ENCODE data around the gene PRPSAP1. TPM values are rescaled to one million over a fixed set of nuclear protein-coding genes. Genes with fewer than 3 reads are reported as not detected.

Gene PRPSAP1
- total RNA-seq, 1 experiment from 2014 or later = 47.8 TPM

- no peaks in the 10 kb centered on the region for H3K27me3 ChIP-seq (ENCODE audit: low read length)
- no peak overlapping the region for H3K4me2 ChIP-seq (ENCODE audit: low read length)
- no peak for TF ChIP-seq EZH2 (IDR thresholded peaks at IDR 0.05; ENCODE audit: low read length, unreplicated experiment)
- no peak for TF ChIP-seq EZH2phosphoT487 (IDR thresholded peaks at IDR 0.05; ENCODE audit: borderline replicate concordance, low read length)
- no peak for TF ChIP-seq CTCF (conservative IDR thresholded peaks at IDR 0.05; ENCODE audit: low read depth, low read length)
- DNase-seq (no peak), ATAC-seq (no peak)
- BruUV-seq (replicated peaks) = no TSS peak
- no peaks in the 10 kb centered on the region for H3K79me2 ChIP-seq (ENCODE audit: low read length)
- peaks cover 13% of the 10 kb centered on the region for H3K4me1 ChIP-seq (ENCODE audit: insufficient read depth, low read length)
- H2AFZ ChIP-seq (ENCODE audit: low read length) = no peak overlapping the region
- CTCF ChIA-PET = interaction anchor here (0.5 to 0.7 kb wide), 2 partner anchors 11 to 193 kb away, joined by 6 to 9 read pairs; no protein-coding TSS in a partner anchor
- no peaks in the 10 kb centered on the region for H3F3A ChIP-seq (ENCODE audit: low read length, unreplicated experiment)
- POLR2A ChIA-PET (ENCODE audit: unreplicated experiment) = no interaction called here
- H3K9me3 ChIP-seq (ENCODE audit: low read length) = no peaks in the 10 kb centered on the region
- no peak overlapping the region for H3K4me3 ChIP-seq (ENCODE audit: low read length)
- no peaks in the 10 kb centered on the region for H3K36me3 ChIP-seq (ENCODE audit: low read depth, low read length)
- H3K27ac ChIP-seq (ENCODE audit: low read length) = no peak overlapping the region
- no peaks in the 10 kb centered on the region for H3K9me2 ChIP-seq (replicated peaks; ENCODE audit: low read length)
- no peaks in the 10 kb centered on the region for H4K20me1 ChIP-seq (ENCODE audit: low read length)
- H3K9ac ChIP-seq (ENCODE audit: low read length) = no peak overlapping the region
- intact Hi-C loops (cut with micrococcal nuclease) = no loop called here
Observed at GRCh38 chr17:76376318-76377133, 22.8 kb upstream of the PRPSAP1 start.

- Histone ChIP-seq H3K4me3 (ENCODE audit: low read length) (no peak overlapping the region), H3K9ac (ENCODE audit: low read length) (peak overlapping the region; percentile 34), H3K36me3 (ENCODE audit: low read depth, low read length) (no peaks in the 10 kb centered on the region), H3F3A (ENCODE audit: low read length, unreplicated experiment) (no peaks in the 10 kb centered on the region), H4K20me1 (ENCODE audit: low read length) (no peaks in the 10 kb centered on the region), H3K27me3 (ENCODE audit: low read length) (no peaks in the 10 kb centered on the region), H3K27ac (ENCODE audit: low read length) (peak overlapping the region; percentile 80), H3K4me1 (ENCODE audit: insufficient read depth, low read length) (peaks cover 28% of the 10 kb centered on the region), H3K9me3 (ENCODE audit: low read length) (no peaks in the 10 kb centered on the region), H3K4me2 (ENCODE audit: low read length) (no peak overlapping the region), H3K79me2 (ENCODE audit: low read length) (no peaks in the 10 kb centered on the region), H2AFZ (ENCODE audit: low read length) (no peak overlapping the region), H3K9me2 (replicated peaks; ENCODE audit: low read length) (no peaks in the 10 kb centered on the region)
- ATAC-seq (peak; percentile 25), DNase-seq (peak; percentile 77)
- BruUV-seq (replicated peaks) = no TSS peak
- intact Hi-C loops (cut with micrococcal nuclease) = loop anchor here (2.0 kb wide), 1 partner anchor 17 kb away; no protein-coding TSS in a partner anchor
- ChIA-PET POLR2A (ENCODE audit: unreplicated experiment) (interaction anchor here (0.5 kb wide), 1 partner anchor 14 kb away, joined by 3 read pairs; no protein-coding TSS in a partner anchor), CTCF (interaction anchor here (0.6 kb wide), 1 partner anchor 1413 kb away, joined by 6 read pairs; no protein-coding TSS in a partner anchor)
- no peak for TF ChIP-seq EZH2 (IDR thresholded peaks at IDR 0.05; ENCODE audit: low read length, unreplicated experiment)
- no peak for TF ChIP-seq CTCF (conservative IDR thresholded peaks at IDR 0.05; ENCODE audit: low read depth, low read length)
- no peak for TF ChIP-seq EZH2phosphoT487 (IDR thresholded peaks at IDR 0.05; ENCODE audit: borderline replicate concordance, low read length)
Observed at GRCh38 chr17:76371656-76372628, 18.2 kb upstream of the PRPSAP1 start.

Measured in PC-3 (cell line).